ENCODE data around the gene ADAM12. TPM values are rescaled to one million over a fixed set of nuclear protein-coding genes. Genes with fewer than 3 reads are reported as not detected.

The ADAM12 gene
- total RNA-seq, 1 donor from 2014 or later, result 8.0 TPM

DNA sequence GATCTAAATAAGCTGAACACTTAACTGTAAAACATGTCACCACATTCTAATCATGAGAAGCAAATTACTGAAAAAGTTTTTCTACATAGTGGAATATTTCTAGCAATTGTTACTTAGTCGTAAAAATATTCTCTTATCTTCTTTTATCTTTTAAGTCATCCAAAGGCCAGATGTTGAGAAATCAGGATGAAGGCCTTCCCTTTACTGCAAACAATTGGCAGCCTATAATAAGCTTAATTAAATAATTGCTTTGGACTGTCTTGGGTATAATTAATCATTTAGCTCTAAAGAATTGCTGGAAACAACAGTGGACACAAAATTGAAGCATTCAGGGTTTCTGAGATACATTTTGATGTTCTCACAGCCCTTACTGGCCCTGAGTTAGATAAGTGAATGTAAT, 265.4 kb downstream of the ADAM12 start:
- Mint-ChIP-seq H3K4me1 (peaks cover 17% of the 10 kb centered on the region), H3K9me3 (no peaks in the 10 kb centered on the region), H3K36me3 (no peaks in the 10 kb centered on the region), H3K27me3 (ENCODE audit: insufficient read depth, low read depth) (peaks cover 5% of the 10 kb centered on the region), H3K4me3 (no peak overlapping the region), H3K27ac (no peak overlapping the region)
- no peak overlapping the region for H3K4me2 ChIP-seq
- TF ChIP-seq, protein P1, sequence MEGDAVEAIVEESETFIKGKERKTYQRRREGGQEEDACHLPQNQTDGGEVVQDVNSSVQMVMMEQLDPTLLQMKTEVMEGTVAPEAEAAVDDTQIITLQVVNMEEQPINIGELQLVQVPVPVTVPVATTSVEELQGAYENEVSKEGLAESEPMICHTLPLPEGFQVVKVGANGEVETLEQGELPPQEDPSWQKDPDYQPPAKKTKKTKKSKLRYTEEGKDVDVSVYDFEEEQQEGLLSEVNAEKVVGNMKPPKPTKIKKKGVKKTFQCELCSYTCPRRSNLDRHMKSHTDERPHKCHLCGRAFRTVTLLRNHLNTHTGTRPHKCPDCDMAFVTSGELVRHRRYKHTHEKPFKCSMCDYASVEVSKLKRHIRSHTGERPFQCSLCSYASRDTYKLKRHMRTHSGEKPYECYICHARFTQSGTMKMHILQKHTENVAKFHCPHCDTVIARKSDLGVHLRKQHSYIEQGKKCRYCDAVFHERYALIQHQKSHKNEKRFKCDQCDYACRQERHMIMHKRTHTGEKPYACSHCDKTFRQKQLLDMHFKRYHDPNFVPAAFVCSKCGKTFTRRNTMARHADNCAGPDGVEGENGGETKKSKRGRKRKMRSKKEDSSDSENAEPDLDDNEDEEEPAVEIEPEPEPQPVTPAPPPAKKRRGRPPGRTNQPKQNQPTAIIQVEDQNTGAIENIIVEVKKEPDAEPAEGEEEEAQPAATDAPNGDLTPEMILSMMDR (IDR thresholded peaks at IDR 0.05), result no peak
- TF ChIP-seq EZH2phosphoT487 (IDR thresholded peaks at IDR 0.05) (no peak), EZH2 (IDR thresholded peaks at IDR 0.05) (no peak)
- no peaks in the 10 kb centered on the region for H3K36me3 ChIP-seq
- H2AFZ ChIP-seq (replicated peaks), result no peak overlapping the region
- H3K4me1 ChIP-seq, result peaks cover 7% of the 10 kb centered on the region
- H4K20me1 ChIP-seq (ENCODE audit: low read depth), result no peaks in the 10 kb centered on the region
- no peak for DNase-seq (ENCODE audit: low spot score)
- H3K27me3 ChIP-seq, result no peaks in the 10 kb centered on the region
- no peaks in the 10 kb centered on the region for H3K9me3 ChIP-seq (ENCODE audit: low read depth)
- no peaks in the 10 kb centered on the region for H3F3A ChIP-seq (ENCODE audit: low read depth)
- no peaks in the 10 kb centered on the region for H3K79me2 ChIP-seq (ENCODE audit: low read depth)
- H3K4me3 ChIP-seq, result no peak overlapping the region
- no peak overlapping the region for H3K27ac ChIP-seq
- H3K9ac ChIP-seq, result no peak overlapping the region

DNA sequence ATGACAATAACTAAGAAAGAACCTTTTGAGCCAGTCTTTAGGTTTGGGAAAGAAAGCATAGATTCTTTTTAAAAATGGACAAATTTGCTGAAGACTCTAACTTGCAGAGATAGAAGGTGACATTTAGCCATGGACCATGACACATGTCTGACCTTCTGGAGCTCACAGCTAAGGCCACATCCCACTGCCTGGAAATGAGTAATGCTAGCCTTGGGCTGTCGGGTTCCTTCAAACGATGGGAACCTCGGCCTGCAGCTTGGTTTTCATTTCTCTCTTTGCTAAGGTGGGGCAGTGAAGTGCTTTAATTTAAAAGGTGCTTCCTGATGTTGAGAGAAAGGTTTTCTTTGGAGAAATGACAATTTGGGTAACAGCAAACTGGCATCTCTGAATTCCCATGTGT, 268.7 kb downstream of the ADAM12 start:
- Histone ChIP-seq H4K20me1 (ENCODE audit: low read depth) (no peaks in the 10 kb centered on the region), H3F3A (ENCODE audit: low read depth) (peaks cover 9% of the 10 kb centered on the region), H3K79me2 (ENCODE audit: low read depth) (no peaks in the 10 kb centered on the region), H3K4me3 (no peak overlapping the region), H3K36me3 (no peaks in the 10 kb centered on the region), H3K27ac (no peak overlapping the region), H3K9me3 (ENCODE audit: low read depth) (no peaks in the 10 kb centered on the region), H2AFZ (replicated peaks) (no peak overlapping the region), H3K27me3 (no peaks in the 10 kb centered on the region), H3K9ac (no peak overlapping the region), H3K4me1 (peaks cover 27% of the 10 kb centered on the region), H3K4me2 (no peak overlapping the region)
- H3K4me3 Mint-ChIP-seq, result no peak overlapping the region
- peaks cover 3% of the 10 kb centered on the region for H3K27me3 Mint-ChIP-seq (ENCODE audit: insufficient read depth, low read depth)
- H3K36me3 Mint-ChIP-seq, result no peaks in the 10 kb centered on the region
- no peak for DNase-seq (ENCODE audit: low spot score)
- H3K27ac Mint-ChIP-seq, result no peak overlapping the region
- H3K9me3 Mint-ChIP-seq, result peaks cover 2% of the 10 kb centered on the region
- TF ChIP-seq EZH2phosphoT487 (IDR thresholded peaks at IDR 0.05) (no peak), EZH2 (IDR thresholded peaks at IDR 0.05) (no peak)
- TF ChIP-seq, protein P1 (IDR thresholded peaks at IDR 0.05), result no peak
- peaks cover 31% of the 10 kb centered on the region for H3K4me1 Mint-ChIP-seq

DNA sequence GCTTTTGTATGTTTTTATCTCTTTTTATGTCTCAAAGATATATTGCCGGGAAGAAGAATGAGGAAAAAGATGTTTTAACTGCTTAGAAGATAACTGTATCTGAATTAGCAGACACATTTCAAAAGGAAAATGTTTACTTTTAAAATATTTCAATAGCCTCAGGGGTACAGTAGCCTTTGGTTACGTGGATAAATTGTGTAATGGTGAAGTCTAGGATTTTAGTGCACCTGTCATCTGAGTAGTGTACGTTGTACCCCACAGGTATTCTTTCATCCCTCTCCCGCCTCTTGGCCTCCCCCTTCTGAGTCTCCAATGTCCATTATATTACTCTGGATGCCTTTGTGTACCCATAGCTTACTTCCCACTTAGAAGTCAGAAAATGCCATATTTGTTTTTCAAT, 269.8 kb downstream of the ADAM12 start:
- no peak overlapping the region for H3K27ac Mint-ChIP-seq
- no peak overlapping the region for H3K4me3 Mint-ChIP-seq
- Histone ChIP-seq H3K27ac (no peak overlapping the region), H3K4me1 (peaks cover 22% of the 10 kb centered on the region), H3K9me3 (ENCODE audit: low read depth) (no peaks in the 10 kb centered on the region), H3K4me2 (no peak overlapping the region), H4K20me1 (ENCODE audit: low read depth) (no peaks in the 10 kb centered on the region), H3K27me3 (no peaks in the 10 kb centered on the region), H3K4me3 (no peak overlapping the region), H3K36me3 (no peaks in the 10 kb centered on the region), H2AFZ (replicated peaks) (no peak overlapping the region), H3K9ac (no peak overlapping the region), H3F3A (ENCODE audit: low read depth) (peaks cover 10% of the 10 kb centered on the region), H3K79me2 (ENCODE audit: low read depth) (no peaks in the 10 kb centered on the region)
- H3K36me3 Mint-ChIP-seq, result no peaks in the 10 kb centered on the region
- H3K4me1 Mint-ChIP-seq, result peaks cover 22% of the 10 kb centered on the region
- no peak for TF ChIP-seq EZH2phosphoT487 (IDR thresholded peaks at IDR 0.05)
- TF ChIP-seq EZH2 (IDR thresholded peaks at IDR 0.05), result no peak
- TF ChIP-seq, protein P1 (IDR thresholded peaks at IDR 0.05), result no peak
- peaks cover 4% of the 10 kb centered on the region for H3K9me3 Mint-ChIP-seq
- DNase-seq (ENCODE audit: low spot score), result no peak
- peaks cover 5% of the 10 kb centered on the region for H3K27me3 Mint-ChIP-seq (ENCODE audit: insufficient read depth, low read depth)
